Measurements from ENCODE around the gene BCL11B.

BCL11B gene

DNA sequence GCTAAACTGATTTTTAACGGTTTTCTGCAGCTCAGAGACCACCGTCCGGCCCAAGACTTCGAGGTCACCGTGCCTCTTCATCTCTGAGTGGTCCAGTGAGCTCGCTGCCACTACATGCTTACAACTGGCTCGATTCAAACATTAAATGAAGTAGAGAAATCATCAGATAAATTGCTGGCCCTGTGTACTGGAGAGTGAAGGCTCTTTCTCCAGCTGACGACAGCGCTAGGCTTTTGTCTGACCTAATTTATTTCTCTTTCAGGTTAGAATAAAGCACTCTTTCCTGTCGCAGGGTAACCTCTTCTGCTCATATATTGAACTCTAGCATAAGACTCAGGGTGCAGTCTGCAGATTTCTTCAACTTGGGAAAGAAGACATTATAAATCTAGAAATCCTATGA is 6.4 kb downstream of the BCL11B start:
- no peaks in the 10 kb centered on the region for H3F3A ChIP-seq (ENCODE audit: insufficient read depth)
- H3K9ac ChIP-seq (ENCODE audit: low read length) = no peak overlapping the region
- H2AFZ ChIP-seq (ENCODE audit: low read depth, low read length, severe bottlenecking) = no peak overlapping the region
- H3K36me3 ChIP-seq (ENCODE audit: low read length) = no peaks in the 10 kb centered on the region
- no peaks in the 10 kb centered on the region for H3K79me2 ChIP-seq (ENCODE audit: insufficient read depth, low read length)
- no peak overlapping the region for H3K27ac ChIP-seq (ENCODE audit: low read depth, low read length)
- TF ChIP-seq EZH2phosphoT487 (conservative IDR thresholded peaks at IDR 0.05; ENCODE audit: low read length) = no peak
- TF ChIP-seq, protein P1, sequence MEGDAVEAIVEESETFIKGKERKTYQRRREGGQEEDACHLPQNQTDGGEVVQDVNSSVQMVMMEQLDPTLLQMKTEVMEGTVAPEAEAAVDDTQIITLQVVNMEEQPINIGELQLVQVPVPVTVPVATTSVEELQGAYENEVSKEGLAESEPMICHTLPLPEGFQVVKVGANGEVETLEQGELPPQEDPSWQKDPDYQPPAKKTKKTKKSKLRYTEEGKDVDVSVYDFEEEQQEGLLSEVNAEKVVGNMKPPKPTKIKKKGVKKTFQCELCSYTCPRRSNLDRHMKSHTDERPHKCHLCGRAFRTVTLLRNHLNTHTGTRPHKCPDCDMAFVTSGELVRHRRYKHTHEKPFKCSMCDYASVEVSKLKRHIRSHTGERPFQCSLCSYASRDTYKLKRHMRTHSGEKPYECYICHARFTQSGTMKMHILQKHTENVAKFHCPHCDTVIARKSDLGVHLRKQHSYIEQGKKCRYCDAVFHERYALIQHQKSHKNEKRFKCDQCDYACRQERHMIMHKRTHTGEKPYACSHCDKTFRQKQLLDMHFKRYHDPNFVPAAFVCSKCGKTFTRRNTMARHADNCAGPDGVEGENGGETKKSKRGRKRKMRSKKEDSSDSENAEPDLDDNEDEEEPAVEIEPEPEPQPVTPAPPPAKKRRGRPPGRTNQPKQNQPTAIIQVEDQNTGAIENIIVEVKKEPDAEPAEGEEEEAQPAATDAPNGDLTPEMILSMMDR (IDR thresholded peaks at IDR 0.05; ENCODE audit: insufficient read depth, low read length, poor library complexity, severe bottlenecking) = no peak
- no peaks in the 10 kb centered on the region for H3K9me2 ChIP-seq (replicated peaks; ENCODE audit: insufficient read depth, low read length)
- H3K4me3 ChIP-seq (ENCODE audit: insufficient read depth, low read length, poor library complexity, severe bottlenecking) = no peak overlapping the region
- H3K4me2 ChIP-seq (ENCODE audit: low read depth, low read length, poor library complexity, severe bottlenecking) = no peak overlapping the region
- no peaks in the 10 kb centered on the region for H3K9me3 ChIP-seq (ENCODE audit: insufficient read depth, low read length)
- no peaks in the 10 kb centered on the region for H4K20me1 ChIP-seq (ENCODE audit: low read depth, low read length)
- no peaks in the 10 kb centered on the region for H3K27me3 ChIP-seq (ENCODE audit: low read length)

DNA sequence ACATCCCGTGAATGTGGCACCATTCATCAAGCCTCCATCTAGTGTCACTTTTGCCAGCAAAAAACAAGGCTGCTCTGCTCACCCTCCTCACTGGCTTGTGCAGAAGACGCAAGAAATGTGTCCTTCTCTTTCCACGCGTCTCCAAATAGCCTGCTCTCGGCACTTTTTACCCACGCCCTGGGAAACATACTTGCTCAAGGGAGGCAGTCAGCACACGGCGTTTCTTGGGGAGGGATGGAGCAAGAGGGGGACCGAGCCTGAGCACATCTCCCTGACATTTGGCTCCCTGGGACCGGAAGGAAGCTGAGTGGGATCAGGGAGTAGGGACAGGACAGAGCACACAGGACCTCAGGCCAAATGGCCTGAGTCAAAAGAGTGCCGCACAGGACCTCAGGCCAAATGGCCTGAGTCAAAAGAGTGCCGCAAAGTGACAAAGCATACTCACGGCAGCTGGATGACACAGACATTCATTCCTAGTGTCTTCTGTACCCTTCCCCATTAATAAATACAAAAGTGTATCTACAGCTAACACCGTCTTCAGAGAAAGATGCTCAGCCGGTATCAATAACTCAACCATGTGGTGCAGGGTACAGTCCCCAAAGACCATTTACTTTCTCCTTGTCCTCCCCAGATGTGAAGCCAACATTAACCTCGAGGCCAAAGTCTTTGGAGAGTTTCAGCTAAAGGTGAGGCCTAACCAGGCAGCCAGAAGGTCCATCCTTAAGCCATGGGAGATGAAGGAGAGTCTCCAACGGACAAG is 7.1 kb downstream of the BCL11B start:
- H3K4me3 ChIP-seq (ENCODE audit: insufficient read depth, low read length, poor library complexity, severe bottlenecking) = no peak overlapping the region
- no peaks in the 10 kb centered on the region for H4K20me1 ChIP-seq (ENCODE audit: low read depth, low read length)
- H3K9me2 ChIP-seq (replicated peaks; ENCODE audit: insufficient read depth, low read length) = no peaks in the 10 kb centered on the region
- H3F3A ChIP-seq (ENCODE audit: insufficient read depth) = no peaks in the 10 kb centered on the region
- no peak overlapping the region for H3K27ac ChIP-seq (ENCODE audit: low read depth, low read length)
- no peak overlapping the region for H3K4me2 ChIP-seq (ENCODE audit: low read depth, low read length, poor library complexity, severe bottlenecking)
- no peak overlapping the region for H2AFZ ChIP-seq (ENCODE audit: low read depth, low read length, severe bottlenecking)
- H3K27me3 ChIP-seq (ENCODE audit: low read length) = no peaks in the 10 kb centered on the region
- no peaks in the 10 kb centered on the region for H3K79me2 ChIP-seq (ENCODE audit: insufficient read depth, low read length)
- no peaks in the 10 kb centered on the region for H3K9me3 ChIP-seq (ENCODE audit: insufficient read depth, low read length)
- TF ChIP-seq, protein P1 (IDR thresholded peaks at IDR 0.05; ENCODE audit: insufficient read depth, low read length, poor library complexity, severe bottlenecking) = no peak
- no peak for TF ChIP-seq EZH2phosphoT487 (conservative IDR thresholded peaks at IDR 0.05; ENCODE audit: low read length)
- no peaks in the 10 kb centered on the region for H3K36me3 ChIP-seq (ENCODE audit: low read length)
- no peak overlapping the region for H3K9ac ChIP-seq (ENCODE audit: low read length)

DNA sequence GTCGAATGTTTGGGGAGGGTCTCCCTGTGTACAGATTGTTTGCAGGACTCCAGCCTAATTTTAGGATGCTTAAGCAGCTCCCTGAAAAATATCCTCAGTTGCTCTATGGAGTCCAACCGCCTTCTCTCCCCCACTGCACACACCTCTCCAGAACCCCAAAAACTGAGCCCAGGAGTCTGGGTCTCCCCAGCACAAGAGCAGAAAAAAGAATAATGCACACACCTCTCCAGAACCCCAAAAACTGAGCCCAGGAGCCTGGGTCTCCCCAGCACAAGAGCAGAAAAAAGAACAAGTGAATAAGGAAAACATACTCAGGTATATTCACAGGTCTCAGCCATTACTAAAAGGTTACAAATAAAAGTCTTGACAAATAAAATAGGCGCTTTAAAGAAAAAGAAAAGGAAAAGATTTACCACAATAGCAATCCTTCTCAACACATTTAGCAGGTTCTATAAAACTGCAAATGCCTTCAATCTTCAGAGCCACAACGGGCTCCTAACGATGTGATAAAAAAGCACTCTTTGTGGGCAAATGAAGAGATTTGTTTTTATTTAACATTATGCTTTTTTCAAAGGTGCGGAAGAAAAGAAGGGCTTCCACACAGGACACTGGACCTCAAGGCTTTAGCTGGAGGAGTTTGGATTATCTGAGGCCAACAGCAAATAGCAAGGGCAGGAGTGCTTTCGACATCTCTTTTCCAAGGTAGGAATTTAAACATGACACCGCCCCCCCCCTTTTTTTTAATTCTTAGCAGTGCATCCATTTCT is 8.2 kb downstream of the BCL11B start:
- no peaks in the 10 kb centered on the region for H3F3A ChIP-seq (ENCODE audit: insufficient read depth)
- H2AFZ ChIP-seq (ENCODE audit: low read depth, low read length, severe bottlenecking) = no peak overlapping the region
- TF ChIP-seq, protein P1 (IDR thresholded peaks at IDR 0.05; ENCODE audit: insufficient read depth, low read length, poor library complexity, severe bottlenecking) = no peak
- no peak for TF ChIP-seq EZH2phosphoT487 (conservative IDR thresholded peaks at IDR 0.05; ENCODE audit: low read length)
- H3K79me2 ChIP-seq (ENCODE audit: insufficient read depth, low read length) = no peaks in the 10 kb centered on the region
- H4K20me1 ChIP-seq (ENCODE audit: low read depth, low read length) = no peaks in the 10 kb centered on the region
- H3K4me3 ChIP-seq (ENCODE audit: insufficient read depth, low read length, poor library complexity, severe bottlenecking) = no peak overlapping the region
- H3K9me2 ChIP-seq (replicated peaks; ENCODE audit: insufficient read depth, low read length) = no peaks in the 10 kb centered on the region
- no peak overlapping the region for H3K9ac ChIP-seq (ENCODE audit: low read length)
- no peaks in the 10 kb centered on the region for H3K27me3 ChIP-seq (ENCODE audit: low read length)
- no peak overlapping the region for H3K27ac ChIP-seq (ENCODE audit: low read depth, low read length)
- H3K9me3 ChIP-seq (ENCODE audit: insufficient read depth, low read length) = no peaks in the 10 kb centered on the region
- no peak overlapping the region for H3K4me2 ChIP-seq (ENCODE audit: low read depth, low read length, poor library complexity, severe bottlenecking)
- H3K36me3 ChIP-seq (ENCODE audit: low read length) = no peaks in the 10 kb centered on the region

Measured in SU-DHL-6 (cell line).